ENCODE data around the gene RNF145.

Gene RNF145

DNA sequence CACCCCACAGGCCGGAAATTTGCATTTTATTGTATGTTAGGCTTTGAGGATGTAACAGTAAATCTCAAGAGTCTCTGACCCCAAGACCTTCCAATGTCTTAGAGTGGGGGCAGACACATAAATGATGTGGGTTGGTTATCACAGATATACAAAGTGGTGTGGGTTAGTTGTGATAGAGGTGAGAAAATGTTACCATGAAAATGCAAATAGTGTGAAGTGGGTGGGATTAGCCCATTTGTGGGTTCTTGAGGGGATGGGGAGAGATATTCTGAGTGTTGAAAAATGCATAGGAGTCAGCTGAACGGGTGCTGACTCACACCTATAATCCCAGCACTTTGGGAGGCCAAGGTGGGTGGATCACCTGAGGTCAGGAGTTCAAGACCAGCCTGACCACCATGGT, 7.9 kb upstream of the RNF145 start:
- no peak for DNase-seq

DNA sequence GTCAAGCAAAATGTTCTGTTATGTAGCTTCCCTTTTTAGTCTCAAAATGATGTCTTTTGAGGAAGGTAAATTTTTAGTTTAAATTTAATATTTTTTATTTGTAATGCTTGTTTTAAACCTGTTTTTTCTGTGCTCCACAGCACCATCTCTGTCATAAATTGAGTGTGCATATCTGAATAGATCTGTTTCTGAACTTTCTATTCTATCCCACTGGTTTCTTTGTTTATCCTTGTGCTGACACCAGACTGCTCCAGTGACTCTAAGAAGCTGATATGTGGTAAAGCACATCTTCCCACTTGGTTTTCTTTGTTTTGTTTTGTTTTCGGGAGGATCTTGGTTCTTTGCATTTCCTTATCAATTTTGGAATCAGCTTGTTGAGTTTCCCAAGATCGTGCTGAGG, 7.1 kb upstream of the RNF145 start:
- DNase-seq: no peak

DNA sequence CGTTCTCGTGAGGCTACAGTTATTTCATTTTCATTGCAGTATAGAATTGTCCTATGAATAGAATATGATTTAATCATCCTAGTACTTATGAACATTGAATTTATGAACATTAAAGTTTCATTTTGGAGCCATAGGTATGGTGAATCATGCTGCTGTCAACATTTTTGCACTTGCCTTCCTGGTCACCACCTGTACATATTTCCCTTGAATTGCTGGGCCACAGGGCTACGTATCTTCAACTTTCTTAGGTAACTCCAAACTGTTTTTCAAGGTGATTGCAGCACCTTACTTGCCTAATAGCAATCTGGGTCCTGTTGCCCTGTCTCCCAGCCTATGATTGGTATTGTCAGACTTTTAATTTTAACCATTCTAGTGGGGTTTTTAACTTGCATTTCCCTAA, 6.5 kb upstream of the RNF145 start:
- no peak for DNase-seq

DNA sequence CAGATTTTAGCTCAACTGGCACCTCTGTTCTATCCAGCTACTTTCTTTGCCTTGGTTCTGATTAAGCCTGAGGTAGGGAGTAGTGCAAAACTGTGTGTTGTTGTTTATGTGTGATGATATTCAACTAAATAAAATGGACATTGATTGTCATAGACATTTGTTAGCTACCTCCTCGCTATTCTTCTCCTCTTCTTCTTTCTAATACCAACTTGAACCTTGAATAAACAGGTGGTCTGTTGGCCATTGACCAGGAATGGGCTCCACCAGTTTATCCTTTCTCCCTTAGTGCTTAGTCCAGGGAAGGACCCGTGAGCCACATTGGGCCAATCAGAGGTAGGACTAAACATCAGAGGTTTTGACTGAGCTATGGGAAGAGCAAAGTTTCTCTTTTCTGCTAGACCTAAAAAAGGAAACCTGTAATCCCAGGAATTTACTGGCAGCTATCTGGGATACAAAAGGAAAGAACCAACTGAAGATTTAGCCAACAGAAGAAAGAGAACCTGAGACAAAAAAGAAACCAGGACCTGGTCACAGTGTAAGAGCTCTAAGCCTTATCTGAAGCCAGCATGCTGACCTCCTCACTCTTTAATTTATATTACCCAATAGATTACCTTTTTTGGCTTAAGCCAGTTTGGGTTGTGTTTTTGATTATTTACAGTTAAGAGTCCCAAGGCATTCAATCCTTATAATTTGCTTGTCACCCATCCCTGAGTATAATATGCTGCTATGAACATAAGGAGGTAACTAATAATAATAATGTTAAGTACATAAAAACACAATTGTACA, 5.3 kb upstream of the RNF145 start:
- DNase-seq: no peak

DNA sequence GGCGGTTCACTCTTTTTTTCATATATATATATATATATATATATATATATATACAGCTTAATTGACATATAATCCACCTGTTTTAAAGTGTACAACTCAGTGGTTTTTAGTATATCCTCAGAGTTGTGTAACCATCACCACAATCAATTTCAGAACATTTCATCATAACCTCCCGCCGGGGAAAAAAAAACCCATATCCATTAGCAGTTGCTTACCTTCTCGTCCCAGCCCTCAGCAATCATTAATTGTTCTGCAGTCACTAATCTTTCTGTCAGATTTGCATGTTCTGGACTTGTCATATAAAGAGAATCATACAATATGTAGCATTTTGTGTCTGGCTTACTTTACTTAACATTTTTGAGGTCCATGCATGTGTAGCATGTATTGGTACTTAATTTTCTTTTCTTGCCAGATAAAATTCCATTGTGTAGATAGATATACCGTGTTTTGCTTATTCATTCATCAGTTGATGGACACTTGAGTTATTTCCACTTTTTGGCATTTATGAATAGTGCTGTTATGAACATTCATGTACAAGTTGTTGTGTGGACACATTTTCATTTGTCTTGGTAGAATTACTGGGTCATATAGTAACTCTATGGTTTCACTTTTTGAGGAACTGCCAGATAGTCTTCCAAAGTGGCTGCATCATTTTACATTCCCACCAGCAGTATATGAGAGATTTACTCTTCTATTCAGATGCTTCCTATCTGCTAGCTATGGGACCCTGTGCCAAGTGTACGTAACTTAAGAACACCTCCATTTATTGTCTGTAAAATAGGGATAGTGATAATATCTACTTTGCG, 3.5 kb upstream of the RNF145 start:
- no peak for DNase-seq

DNA sequence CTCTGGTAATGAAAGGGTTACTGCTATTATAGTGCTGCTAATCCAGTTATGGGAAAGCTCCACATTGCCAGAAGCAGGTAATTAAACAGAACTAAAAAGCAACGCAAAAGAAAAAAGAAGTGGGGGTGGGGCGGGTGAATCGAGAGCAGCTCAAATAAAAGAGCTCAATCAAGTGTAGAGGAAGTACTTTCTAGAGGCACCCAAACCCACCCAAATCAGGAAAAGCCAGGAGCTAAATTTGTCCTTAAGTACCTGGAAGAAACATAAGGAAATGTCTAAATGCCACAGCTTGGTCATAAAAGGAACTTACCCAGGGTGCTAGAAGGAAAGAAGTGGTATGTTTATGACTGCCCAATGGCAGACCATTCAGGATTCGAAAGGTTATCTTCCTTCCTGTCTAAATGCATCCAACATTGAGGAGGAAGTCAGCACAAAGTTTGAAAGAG, 2.4 kb upstream of the RNF145 start:
- DNase-seq: no peak

DNA sequence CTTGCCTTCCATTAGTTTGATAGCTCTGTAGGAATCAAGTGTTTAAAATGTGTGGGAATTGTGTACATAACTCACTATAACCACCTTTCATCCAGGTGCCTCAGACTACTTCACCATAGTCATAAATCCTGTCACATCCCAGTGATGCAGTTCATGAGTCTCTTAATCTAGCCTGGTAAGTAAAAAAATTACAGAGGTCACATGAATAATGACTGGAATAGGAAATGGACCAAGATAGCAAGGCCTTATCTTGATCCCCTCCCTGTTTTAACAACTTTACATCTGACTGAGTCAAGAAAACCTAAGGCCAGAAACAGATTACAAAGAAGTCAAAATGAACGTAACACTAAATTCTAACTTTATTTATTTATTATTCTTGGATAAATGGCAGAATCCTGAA, 1.5 kb upstream of the RNF145 start:
- no peak for DNase-seq

DNA sequence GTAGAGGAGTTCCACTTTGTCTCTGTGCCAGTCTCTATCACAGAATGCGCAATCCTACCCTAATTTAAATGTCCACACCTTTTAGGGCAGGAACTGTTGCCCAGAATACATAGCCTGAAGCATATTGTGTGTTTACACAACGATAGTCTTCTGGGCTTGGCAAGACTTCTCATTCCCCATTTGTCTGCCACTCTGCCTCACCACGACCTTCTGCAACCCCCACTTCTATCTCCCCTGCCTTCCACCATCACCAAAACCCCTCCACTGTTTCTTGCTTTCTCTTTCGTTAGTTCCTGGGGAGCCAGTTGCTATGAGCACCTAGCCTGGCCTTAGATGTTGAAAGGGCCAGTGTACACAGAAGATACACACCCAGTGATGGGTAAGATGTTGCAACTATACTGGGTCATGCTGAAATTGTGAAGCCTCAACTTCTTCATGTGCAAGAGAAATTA, 883 bp upstream of the RNF145 start:
- no peak for DNase-seq

DNA sequence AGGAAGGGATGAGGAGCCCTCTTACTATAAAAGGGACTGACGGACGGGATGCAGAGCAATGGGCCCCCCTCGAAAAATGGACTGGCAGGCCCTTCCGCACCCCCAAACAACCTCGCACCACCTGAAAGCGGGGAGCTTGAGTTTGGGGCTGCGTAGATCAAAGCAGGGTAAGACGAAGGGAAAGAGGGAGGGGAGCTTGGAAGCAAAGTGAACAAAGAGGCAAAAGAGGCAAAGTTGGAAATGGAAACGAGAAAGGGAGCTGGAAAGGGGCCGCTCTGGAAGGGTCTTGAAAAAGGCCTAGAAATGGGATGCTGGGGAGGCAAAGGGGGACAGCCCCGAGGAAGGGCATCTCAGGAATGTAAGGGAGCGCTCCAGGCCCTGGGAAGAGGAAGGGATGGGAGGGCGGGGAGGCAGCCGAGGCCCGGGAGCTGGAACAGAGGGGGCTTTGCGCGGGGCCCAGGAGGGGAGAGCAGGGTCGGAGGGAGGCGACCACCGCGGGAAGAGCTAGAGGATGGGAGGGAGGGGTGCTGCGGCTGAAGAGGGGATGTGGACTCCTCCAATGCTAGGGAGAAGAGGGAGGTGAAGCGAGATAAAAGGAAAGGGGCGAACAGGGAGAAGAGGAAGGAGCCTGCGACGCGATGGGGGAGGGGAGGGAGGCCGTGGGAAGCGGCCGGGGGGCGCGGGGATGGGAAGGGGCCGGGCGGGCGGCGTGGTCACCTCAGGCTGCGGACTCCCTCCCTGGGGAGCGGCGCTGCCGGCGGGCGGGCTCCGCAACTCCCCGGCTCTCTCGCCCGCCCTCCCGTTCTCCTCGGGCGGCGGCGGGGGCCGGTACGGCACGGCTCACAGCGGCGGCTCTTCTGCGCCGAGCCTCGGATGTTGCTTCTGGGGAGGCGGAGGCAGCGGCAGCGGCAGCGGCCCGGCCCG, 577 bp downstream of the RNF145 start:
- DNase-seq: peak; percentile 35

DNA sequence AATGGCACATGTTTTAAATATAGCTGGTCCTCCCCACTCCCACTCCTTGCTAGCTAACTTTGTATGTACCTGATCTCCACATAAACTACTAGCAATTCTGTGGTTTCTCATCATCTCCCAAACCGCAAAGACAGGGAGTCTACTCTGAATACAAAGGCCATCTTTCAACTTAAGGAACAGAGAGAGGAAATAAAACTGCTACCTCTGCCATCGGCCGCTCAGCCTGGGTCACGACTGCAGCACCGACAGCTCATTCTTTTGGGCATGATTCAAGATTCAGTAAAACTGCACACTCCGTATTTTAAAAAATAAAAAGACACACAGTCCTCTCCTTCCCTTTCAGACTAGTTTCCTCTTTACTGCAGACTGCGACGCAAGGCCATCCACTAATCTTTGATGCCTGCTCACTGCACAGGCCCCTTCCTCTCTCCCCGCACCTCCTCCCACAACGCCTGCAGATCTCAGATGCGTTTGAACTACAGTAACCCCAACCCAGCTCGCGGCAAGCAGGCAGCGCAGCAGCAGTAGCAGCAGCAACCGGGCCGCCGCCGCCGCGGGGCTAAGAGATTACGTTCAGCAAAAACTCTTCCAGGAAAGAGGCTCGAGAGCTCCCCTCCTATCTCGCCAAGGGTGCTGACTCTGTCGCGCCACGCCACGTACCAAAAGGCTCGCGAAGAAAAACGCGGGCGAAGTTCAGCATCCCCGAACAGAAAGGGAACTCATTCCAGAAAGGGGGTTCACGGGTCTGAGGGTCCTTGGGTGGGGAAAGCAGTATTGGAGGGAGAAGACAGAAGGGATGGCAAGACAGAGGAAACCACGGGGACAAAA, 1.5 kb downstream of the RNF145 start:
- DNase-seq: peak; percentile 73

DNA sequence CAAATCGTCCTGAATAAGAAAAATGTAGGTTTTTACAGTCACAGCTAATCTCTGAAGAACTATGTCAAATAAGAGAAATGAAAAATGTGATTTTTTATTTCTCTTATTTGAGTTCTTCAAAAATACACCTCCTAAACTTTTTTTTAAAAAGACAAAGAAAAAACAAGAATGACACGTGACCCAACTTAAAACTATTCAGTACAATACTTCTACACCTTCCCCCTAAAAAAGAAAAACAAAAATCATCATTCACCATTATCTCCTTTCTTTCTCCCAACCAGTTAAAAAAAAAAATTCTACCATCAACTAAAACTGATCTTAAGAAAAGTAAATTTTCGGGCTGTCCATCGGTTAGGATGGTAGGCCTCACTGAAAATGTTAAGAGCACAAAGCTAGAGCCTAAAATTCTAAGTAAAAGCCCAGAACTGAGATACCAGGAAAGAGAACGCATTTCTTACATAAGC, 2.1 kb downstream of the RNF145 start:
- no peak for DNase-seq

DNA sequence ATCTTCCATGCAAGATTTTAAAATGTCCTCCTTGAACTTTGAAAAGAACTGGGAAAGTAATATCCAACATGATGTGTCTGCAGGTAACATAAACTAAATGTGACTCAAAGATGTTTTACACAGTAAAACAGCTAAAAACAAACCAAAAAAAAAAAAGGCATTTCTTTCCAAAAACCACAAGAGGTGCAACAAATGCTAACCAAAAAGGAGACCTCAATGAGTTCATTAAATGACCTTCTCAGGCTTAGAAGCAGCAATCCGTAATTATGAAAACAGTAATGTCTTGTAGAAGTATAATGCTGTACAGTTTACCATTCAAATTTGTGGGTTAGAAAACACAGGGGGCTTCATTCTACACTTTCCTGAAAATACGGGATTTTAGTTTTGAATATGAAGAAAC, 2.5 kb downstream of the RNF145 start:
- DNase-seq: no peak

DNA sequence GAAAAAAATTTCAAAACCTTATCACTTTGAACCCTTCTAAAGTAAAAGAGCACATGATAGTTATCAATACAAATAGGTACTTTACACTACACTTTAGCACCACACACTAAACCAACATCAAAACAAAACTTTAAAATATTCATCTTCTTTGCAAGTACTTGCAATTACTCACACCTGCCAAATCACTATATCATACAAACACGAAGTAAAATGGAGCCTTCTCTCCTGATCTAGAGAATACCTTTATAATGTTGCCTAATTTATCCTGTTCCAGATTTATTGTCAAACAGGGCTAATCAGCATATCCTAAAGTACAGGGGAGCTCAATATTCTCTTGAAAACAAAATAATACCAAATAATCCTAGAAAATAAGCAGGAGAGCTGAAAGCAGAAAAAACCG, 3.0 kb downstream of the RNF145 start:
- no peak for DNase-seq

DNA sequence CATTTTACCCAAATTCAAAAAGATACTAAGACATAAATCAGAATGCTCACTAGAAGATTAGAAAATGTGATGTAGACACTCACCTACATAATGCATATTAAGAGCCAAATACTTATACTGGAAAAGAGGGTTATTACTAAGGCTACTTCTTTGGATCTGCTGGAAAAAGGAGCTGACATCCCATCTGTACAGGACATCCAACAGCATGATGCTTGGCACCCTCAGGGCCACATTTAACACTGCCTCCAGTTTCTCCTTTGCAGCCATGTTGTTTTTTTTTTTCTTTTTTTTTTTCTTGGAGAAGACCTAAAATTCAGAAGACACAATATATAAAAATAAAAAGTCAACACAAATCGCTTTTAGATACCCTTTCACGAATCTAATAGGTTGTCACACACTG, 6.0 kb downstream of the RNF145 start:
- DNase-seq: no peak

DNA sequence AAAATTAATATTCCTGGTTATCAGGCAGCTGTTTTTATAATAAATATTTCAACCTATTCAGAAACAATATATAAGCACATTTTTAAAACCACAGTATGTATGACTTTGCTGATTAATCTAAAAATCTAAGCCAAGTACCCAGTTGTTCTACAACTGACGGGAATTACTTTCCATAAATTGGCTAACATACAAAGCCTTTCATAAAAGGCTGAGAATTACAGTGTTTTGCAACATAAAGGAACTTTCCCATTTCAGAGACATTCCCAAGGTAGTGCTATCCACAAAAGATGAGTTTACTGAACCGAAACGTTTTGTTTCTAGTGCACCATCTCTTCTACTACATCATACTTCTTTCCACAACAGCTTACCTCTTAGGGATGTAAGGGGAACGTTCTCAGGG, 7.2 kb downstream of the RNF145 start:
- no peak for DNase-seq

DNA sequence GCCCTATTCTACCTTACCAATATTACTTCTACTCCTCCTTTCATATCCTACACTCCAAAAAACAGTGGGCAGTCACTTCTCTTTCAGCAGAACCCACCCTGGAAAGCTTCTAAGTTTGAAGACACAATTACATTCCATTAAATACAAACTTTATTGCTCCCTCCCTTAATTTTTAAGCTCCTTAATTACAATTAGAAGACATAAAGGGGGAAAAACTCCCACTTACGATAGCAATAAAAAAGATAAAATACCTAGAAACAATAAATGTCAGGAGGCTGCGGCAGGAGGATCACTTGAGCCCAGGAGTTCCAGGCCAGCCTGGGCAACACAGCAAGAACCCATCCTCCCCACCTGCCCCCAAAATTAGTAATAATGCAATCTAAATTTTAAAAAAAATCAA, 9.6 kb downstream of the RNF145 start:
- no peak for DNase-seq

DNA sequence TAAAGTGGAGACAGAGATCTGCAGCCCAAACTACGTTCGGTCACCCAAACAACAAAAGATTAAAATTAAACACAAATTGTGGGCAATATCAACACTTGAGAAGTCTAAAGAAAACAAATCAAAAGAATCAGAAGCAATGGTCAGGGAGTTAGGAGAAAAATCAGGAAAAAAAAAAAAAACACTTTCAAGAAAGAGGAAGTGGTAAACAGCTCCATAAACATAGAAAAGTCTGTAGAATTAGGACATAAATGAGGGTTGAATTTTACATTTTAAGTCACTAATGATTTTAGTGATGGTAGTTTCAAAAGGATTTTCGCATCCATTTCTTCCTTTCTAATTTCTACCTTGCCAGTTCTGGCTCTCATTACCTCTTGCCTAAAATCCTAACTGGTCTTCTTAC, 10.1 kb downstream of the RNF145 start:
- DNase-seq: no peak

DNA sequence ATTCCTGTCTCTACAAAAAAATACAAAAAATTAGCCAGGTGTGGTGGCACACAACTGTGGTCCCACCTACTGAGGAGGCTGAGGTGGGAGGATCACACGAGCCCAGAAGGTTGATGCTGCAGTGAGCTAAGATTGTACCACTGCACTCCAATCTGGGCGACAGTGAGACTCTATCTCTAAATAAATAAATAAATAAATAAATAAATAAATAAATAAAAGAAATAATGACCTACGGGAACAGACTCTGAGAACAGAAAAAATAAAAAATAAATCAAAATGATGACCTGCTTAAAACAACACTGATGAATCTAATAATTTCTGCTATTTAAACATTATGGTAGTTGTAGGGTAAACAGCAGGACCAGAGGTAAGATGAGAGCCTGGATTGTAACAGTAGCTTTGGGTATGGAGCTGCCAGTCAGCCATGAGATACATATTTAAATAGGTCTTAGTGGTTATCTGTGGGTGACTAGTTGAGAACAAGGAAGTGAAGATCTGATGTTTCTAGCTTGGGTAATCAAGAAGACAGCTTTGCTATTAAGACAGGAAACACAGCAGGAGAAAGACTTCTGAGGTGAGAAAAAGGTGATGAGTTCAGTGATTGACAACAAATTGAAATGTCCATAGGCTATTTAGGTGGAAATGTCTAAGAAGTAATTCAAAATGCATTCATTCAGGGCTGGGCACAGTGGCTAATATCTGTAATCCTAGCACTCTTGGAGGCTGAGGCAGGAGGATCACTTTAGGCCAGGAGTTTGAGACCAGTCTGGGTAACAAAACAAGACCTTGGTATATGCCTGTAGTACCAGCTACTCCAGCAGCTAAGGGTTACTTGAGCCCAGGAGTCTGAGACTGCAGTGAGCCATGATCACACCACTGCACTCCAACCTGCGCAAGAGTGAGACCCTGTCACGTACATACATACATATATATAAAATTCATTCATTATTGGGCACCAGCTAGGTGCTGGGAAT, 11.0 kb downstream of the RNF145 start:
- DNase-seq: no peak

DNA sequence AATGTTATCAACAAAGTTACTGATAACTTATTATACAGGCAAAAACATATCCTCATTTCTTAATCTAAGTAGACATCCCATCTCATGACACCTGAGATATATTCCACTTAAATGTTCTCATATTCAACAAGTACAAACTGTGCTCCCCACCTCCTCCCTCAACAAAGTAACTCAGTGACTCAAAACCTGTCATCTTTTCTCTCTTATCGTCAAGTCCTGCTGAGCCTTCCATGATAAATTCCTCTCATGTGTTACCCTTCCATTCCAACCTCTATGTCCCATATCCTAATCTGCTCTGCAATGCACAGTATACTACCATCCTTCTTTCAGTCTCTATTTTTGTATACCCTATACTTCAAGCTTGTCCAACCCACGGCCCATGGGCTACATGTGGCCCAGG, 13.6 kb downstream of the RNF145 start:
- DNase-seq: no peak

DNA sequence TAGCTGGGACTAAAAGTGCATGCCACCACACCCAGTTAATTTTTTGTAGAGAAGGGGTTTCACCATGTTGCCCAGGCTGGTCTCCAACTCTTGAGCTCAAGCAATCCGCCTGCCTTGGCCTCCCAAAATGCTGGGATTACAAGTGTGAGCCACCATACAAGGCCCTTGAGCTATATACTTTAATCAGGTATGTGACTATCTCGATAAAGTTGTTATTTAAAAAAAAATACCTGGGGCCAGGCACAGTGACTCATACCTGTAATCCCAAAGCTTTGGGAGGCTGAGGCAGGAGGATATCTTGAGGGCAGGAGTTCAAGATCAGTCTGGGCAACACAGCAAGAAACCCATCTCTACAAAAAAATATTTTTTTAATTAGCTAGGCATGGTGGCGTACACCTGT, 19.2 kb downstream of the RNF145 start:
- DNase-seq: no peak

DNA sequence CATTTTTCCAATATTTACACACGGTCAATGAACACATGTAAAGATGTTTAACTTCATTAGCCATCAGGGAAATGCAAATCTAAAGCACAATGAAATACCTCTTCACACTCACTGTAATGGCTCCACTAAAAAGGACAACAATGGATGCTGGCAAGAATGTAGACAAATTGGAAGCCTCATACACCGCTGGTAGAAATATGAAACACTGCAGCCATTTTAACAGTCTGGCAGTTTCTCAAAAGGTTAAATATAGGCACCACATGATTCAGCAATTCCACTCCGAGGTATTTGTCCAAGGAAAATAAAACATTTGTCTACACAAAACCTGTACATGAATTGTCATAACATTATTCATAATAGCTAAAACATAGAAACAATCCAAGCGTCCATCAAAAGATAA, 20.0 kb downstream of the RNF145 start:
- DNase-seq: peak; percentile 42

Data from HCEC 1CT (cell line).